ENCODE data around the gene MSANTD2.
"Not testable (repeated sequence)": the region's sequence is repeated elsewhere in the genome, so short reads cannot be mapped to it uniquely, and the experiment has no call there.

The MSANTD2 gene

GRCh38 chr11:124817036-124817435, 16.8 kb upstream of the MSANTD2 start:
- DNase-seq: no peak

- no peak for DNase-seq
Measured at GRCh38 chr11:124814739-124815138, 14.5 kb upstream of the MSANTD2 start.

GRCh38 chr11:124812876-124813275, 12.7 kb upstream of the MSANTD2 start:
- DNase-seq: no peak

- DNase-seq: no peak
Measured at GRCh38 chr11:124811399-124812125, 11.4 kb upstream of the MSANTD2 start.

GRCh38 chr11:124807660-124808270, 7.6 kb upstream of the MSANTD2 start:
- DNase-seq: no peak

- no peak for DNase-seq
Measured at GRCh38 chr11:124807201-124807600, 7.0 kb upstream of the MSANTD2 start.

GRCh38 chr11:124804884-124805283, 4.7 kb upstream of the MSANTD2 start:
- DNase-seq: no peak

GRCh38 chr11:124801636-124802312, 1.6 kb upstream of the MSANTD2 start:
- no peak for DNase-seq

GRCh38 chr11:124801014-124801413, 808 bp upstream of the MSANTD2 start:
- DNase-seq: no peak

- no peak for DNase-seq
Measured at GRCh38 chr11:124799348-124800225, 619 bp downstream of the MSANTD2 start.

- DNase-seq: no peak
Measured at GRCh38 chr11:124798991-124799347, 1.2 kb downstream of the MSANTD2 start.

GRCh38 chr11:124796312-124796711, 3.9 kb downstream of the MSANTD2 start:
- no peak for DNase-seq

GRCh38 chr11:124793466-124794278, 6.5 kb downstream of the MSANTD2 start:
- peak; percentile 10 for DNase-seq

GRCh38 chr11:124791626-124792341, 8.4 kb downstream of the MSANTD2 start:
- no peak for DNase-seq

- DNase-seq: no peak
Measured at GRCh38 chr11:124788521-124788920, 11.7 kb downstream of the MSANTD2 start.

GRCh38 chr11:124784051-124784450, 16.2 kb downstream of the MSANTD2 start:
- no peak for DNase-seq

GRCh38 chr11:124783002-124783401, 17.2 kb downstream of the MSANTD2 start:
- no peak for DNase-seq

- DNase-seq: no peak
Measured at GRCh38 chr11:124779568-124779967, 20.6 kb downstream of the MSANTD2 start.

- no peak for DNase-seq
Measured at GRCh38 chr11:124778281-124778680, 21.9 kb downstream of the MSANTD2 start.

- no peak for DNase-seq
Measured at GRCh38 chr11:124776865-124777645, 23.2 kb downstream of the MSANTD2 start.

GRCh38 chr11:124770959-124771358, 29.2 kb downstream of the MSANTD2 start:
- DNase-seq: not testable (repeated sequence)
